ENCODE data around the gene CHCHD3. TPM values are rescaled to one million over a fixed set of nuclear protein-coding genes. Genes with fewer than 3 reads are reported as not detected.

CHCHD3 gene
- total RNA-seq, 1 experiment from 2014 or later, result 83.5 TPM

GRCh38 chr7:132797152-132797551 is 284.7 kb downstream of the CHCHD3 start:
- Histone ChIP-seq H4K20me1 (ENCODE audit: insufficient read depth, low read depth, low read length) (no peaks in the 10 kb centered on the region), H3K79me2 (ENCODE audit: low read length) (peaks cover 18% of the 10 kb centered on the region), H2AFZ (ENCODE audit: low read length) (no peak overlapping the region), H3K9ac (ENCODE audit: low read length) (no peak overlapping the region), H3K9me3 (ENCODE audit: low read length) (no peaks in the 10 kb centered on the region), H3K4me3 (ENCODE audit: low read length) (no peak overlapping the region), H3K27me3 (ENCODE audit: low read length) (no peaks in the 10 kb centered on the region), H3K36me3 (ENCODE audit: insufficient read depth, low read length) (no peaks in the 10 kb centered on the region), H3K9me2 (replicated peaks; ENCODE audit: insufficient read depth, low read length) (no peaks in the 10 kb centered on the region), H3K4me2 (ENCODE audit: low read depth, low read length, poor library complexity, severe bottlenecking) (no peak overlapping the region), H3K4me1 (ENCODE audit: low read length) (peaks cover 19% of the 10 kb centered on the region), H3K27ac (ENCODE audit: low read length) (no peak overlapping the region)
- DNase-seq, result no peak

DNA sequence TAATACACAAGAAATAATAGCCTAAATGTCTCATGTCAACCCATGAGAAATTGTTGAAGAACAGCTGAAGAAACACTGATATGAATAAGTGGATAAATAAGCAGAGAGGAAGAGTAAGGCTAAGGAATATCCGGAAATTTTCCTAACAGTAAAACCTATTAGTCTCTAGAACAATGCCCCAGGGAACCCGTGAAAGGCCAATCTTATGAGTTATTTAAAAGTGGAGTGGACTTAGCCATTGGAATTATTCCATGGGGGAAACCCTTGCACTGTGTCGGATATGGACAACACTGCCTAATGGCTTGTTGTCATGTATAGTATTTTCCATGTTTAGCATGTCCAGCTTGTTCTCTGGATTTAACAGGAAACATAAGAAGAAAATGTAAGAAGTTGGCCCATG is 288.4 kb downstream of the CHCHD3 start:
- Histone ChIP-seq H3K9ac (ENCODE audit: low read length) (no peak overlapping the region), H2AFZ (ENCODE audit: low read length) (no peak overlapping the region), H3K79me2 (ENCODE audit: low read length) (peaks cover 9% of the 10 kb centered on the region), H3K27me3 (ENCODE audit: low read length) (no peaks in the 10 kb centered on the region), H4K20me1 (ENCODE audit: insufficient read depth, low read depth, low read length) (no peaks in the 10 kb centered on the region), H3K9me2 (replicated peaks; ENCODE audit: insufficient read depth, low read length) (no peaks in the 10 kb centered on the region), H3K4me1 (ENCODE audit: low read length) (peaks cover 29% of the 10 kb centered on the region), H3K9me3 (ENCODE audit: low read length) (no peaks in the 10 kb centered on the region), H3K36me3 (ENCODE audit: insufficient read depth, low read length) (no peaks in the 10 kb centered on the region), H3K27ac (ENCODE audit: low read length) (no peak overlapping the region), H3K4me2 (ENCODE audit: low read depth, low read length, poor library complexity, severe bottlenecking) (no peak overlapping the region), H3K4me3 (ENCODE audit: low read length) (no peak overlapping the region)
- no peak for DNase-seq

- Histone ChIP-seq H4K20me1 (ENCODE audit: insufficient read depth, low read depth, low read length) (no peaks in the 10 kb centered on the region), H2AFZ (ENCODE audit: low read length) (no peak overlapping the region), H3K4me1 (ENCODE audit: low read length) (peaks cover 23% of the 10 kb centered on the region), H3K79me2 (ENCODE audit: low read length) (no peaks in the 10 kb centered on the region), H3K27me3 (ENCODE audit: low read length) (no peaks in the 10 kb centered on the region), H3K27ac (ENCODE audit: low read length) (no peak overlapping the region), H3K9me2 (replicated peaks; ENCODE audit: insufficient read depth, low read length) (no peaks in the 10 kb centered on the region), H3K9me3 (ENCODE audit: low read length) (no peaks in the 10 kb centered on the region), H3K4me2 (ENCODE audit: low read depth, low read length, poor library complexity, severe bottlenecking) (no peak overlapping the region), H3K4me3 (ENCODE audit: low read length) (no peak overlapping the region), H3K36me3 (ENCODE audit: insufficient read depth, low read length) (no peaks in the 10 kb centered on the region), H3K9ac (ENCODE audit: low read length) (no peak overlapping the region)
- no peak for DNase-seq
These were observed 290.9 kb downstream of the CHCHD3 start for GRCh38 chr7:132791036-132791435.

GRCh38 chr7:132790104-132790503 is 291.8 kb downstream of the CHCHD3 start:
- DNase-seq, result no peak
- H3K4me3 ChIP-seq (ENCODE audit: low read length), result no peak overlapping the region
- H3K9me2 ChIP-seq (replicated peaks; ENCODE audit: insufficient read depth, low read length), result no peaks in the 10 kb centered on the region
- H3K9ac ChIP-seq (ENCODE audit: low read length), result no peak overlapping the region
- no peaks in the 10 kb centered on the region for H3K27me3 ChIP-seq (ENCODE audit: low read length)
- H3K4me1 ChIP-seq (ENCODE audit: low read length), result peaks cover 23% of the 10 kb centered on the region
- H3K9me3 ChIP-seq (ENCODE audit: low read length), result no peaks in the 10 kb centered on the region
- no peak overlapping the region for H2AFZ ChIP-seq (ENCODE audit: low read length)
- H3K4me2 ChIP-seq (ENCODE audit: low read depth, low read length, poor library complexity, severe bottlenecking), result no peak overlapping the region
- H3K27ac ChIP-seq (ENCODE audit: low read length), result no peak overlapping the region
- H4K20me1 ChIP-seq (ENCODE audit: insufficient read depth, low read depth, low read length), result no peaks in the 10 kb centered on the region
- no peaks in the 10 kb centered on the region for H3K79me2 ChIP-seq (ENCODE audit: low read length)
- no peaks in the 10 kb centered on the region for H3K36me3 ChIP-seq (ENCODE audit: insufficient read depth, low read length)

DNA sequence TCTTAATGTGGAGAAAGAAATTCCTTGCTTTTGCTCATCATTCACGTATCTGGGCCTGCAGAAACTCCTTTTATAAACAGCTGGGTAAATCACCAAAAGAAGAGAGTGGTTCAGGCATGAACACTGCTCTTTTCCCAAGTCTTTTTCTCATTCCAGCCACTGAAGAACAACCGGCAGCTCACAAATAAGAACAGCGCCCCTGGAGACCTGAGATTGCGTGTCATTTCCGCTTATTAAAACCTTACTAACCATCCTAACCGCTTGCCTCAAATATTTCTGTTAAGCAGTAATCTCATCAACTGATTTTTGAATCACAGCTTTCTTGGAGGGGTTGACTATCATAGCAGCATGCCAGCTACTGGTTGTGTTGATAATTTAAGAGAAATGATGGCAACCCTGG is 292.6 kb downstream of the CHCHD3 start:
- DNase-seq, result no peak
- H3K27me3 ChIP-seq (ENCODE audit: low read length), result no peaks in the 10 kb centered on the region
- no peaks in the 10 kb centered on the region for H3K79me2 ChIP-seq (ENCODE audit: low read length)
- no peaks in the 10 kb centered on the region for H4K20me1 ChIP-seq (ENCODE audit: insufficient read depth, low read depth, low read length)
- no peaks in the 10 kb centered on the region for H3K9me2 ChIP-seq (replicated peaks; ENCODE audit: insufficient read depth, low read length)
- H3K4me2 ChIP-seq (ENCODE audit: low read depth, low read length, poor library complexity, severe bottlenecking), result no peak overlapping the region
- no peaks in the 10 kb centered on the region for H3K36me3 ChIP-seq (ENCODE audit: insufficient read depth, low read length)
- H3K4me3 ChIP-seq (ENCODE audit: low read length), result no peak overlapping the region
- peaks cover 23% of the 10 kb centered on the region for H3K4me1 ChIP-seq (ENCODE audit: low read length)
- no peaks in the 10 kb centered on the region for H3K9me3 ChIP-seq (ENCODE audit: low read length)
- no peak overlapping the region for H3K27ac ChIP-seq (ENCODE audit: low read length)
- H2AFZ ChIP-seq (ENCODE audit: low read length), result no peak overlapping the region
- no peak overlapping the region for H3K9ac ChIP-seq (ENCODE audit: low read length)

DNA sequence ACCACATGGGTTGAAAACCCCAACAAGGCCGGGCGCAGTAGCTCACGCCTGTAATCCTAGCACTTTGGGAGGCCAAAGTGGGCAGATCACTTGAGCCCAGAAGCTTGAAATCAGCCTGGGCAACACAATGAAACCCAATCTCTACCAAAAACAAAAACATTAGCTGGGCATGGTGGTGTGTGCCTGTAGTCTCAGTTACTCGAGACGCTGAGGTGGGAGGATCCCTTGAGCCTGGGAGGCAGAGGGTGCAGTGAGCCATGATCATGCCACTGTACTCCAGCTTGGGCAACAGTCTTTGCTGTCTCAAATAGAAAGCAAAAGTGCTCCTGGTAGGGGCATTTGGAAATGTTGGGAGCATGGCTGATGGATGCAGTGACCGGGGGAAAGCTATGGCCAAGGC is 296.0 kb downstream of the CHCHD3 start:
- Histone ChIP-seq H3K79me2 (ENCODE audit: low read length) (no peaks in the 10 kb centered on the region), H3K36me3 (ENCODE audit: insufficient read depth, low read length) (no peaks in the 10 kb centered on the region), H4K20me1 (ENCODE audit: insufficient read depth, low read depth, low read length) (no peaks in the 10 kb centered on the region), H3K4me3 (ENCODE audit: low read length) (no peak overlapping the region), H3K4me2 (ENCODE audit: low read depth, low read length, poor library complexity, severe bottlenecking) (no peak overlapping the region), H3K9ac (ENCODE audit: low read length) (no peak overlapping the region), H3K4me1 (ENCODE audit: low read length) (peaks cover 1% of the 10 kb centered on the region), H3K27ac (ENCODE audit: low read length) (no peak overlapping the region), H3K9me2 (replicated peaks; ENCODE audit: insufficient read depth, low read length) (no peaks in the 10 kb centered on the region), H2AFZ (ENCODE audit: low read length) (no peak overlapping the region), H3K9me3 (ENCODE audit: low read length) (no peaks in the 10 kb centered on the region), H3K27me3 (ENCODE audit: low read length) (no peaks in the 10 kb centered on the region)
- DNase-seq, result no peak

DNA sequence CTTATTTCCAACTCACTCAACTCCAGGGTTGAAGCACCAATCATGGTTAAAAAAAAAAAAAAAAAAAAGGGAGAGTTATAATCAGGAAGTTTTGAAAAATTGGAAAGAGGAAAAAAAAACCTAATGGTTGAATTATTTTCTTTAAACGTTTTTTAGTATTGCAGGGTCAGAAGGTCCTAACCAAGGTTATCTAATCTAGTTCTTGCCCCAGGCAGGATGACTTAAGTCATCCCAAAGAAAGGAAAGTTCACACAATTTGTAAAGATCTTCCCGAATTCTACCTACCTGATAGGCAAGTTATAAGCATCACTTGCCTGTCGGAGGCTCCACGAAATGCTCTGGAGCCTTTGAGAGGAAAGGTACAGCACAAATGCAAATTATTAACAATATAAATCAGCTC is 297.5 kb downstream of the CHCHD3 start:
- Histone ChIP-seq H3K9ac (ENCODE audit: low read length) (no peak overlapping the region), H3K36me3 (ENCODE audit: insufficient read depth, low read length) (no peaks in the 10 kb centered on the region), H4K20me1 (ENCODE audit: insufficient read depth, low read depth, low read length) (no peaks in the 10 kb centered on the region), H3K4me2 (ENCODE audit: low read depth, low read length, poor library complexity, severe bottlenecking) (no peak overlapping the region), H2AFZ (ENCODE audit: low read length) (no peak overlapping the region), H3K9me2 (replicated peaks; ENCODE audit: insufficient read depth, low read length) (no peaks in the 10 kb centered on the region), H3K79me2 (ENCODE audit: low read length) (no peaks in the 10 kb centered on the region), H3K27ac (ENCODE audit: low read length) (no peak overlapping the region), H3K4me3 (ENCODE audit: low read length) (no peak overlapping the region), H3K4me1 (ENCODE audit: low read length) (peaks cover 14% of the 10 kb centered on the region), H3K9me3 (ENCODE audit: low read length) (no peaks in the 10 kb centered on the region), H3K27me3 (ENCODE audit: low read length) (no peaks in the 10 kb centered on the region)
- DNase-seq, result no peak

- no peaks in the 10 kb centered on the region for H3K36me3 ChIP-seq (ENCODE audit: insufficient read depth, low read length)
- H3K4me2 ChIP-seq (ENCODE audit: low read depth, low read length, poor library complexity, severe bottlenecking), result no peak overlapping the region
- H3K79me2 ChIP-seq (ENCODE audit: low read length), result no peaks in the 10 kb centered on the region
- DNase-seq, result no peak
- H3K4me1 ChIP-seq (ENCODE audit: low read length), result peaks cover 19% of the 10 kb centered on the region
- no peaks in the 10 kb centered on the region for H3K9me2 ChIP-seq (replicated peaks; ENCODE audit: insufficient read depth, low read length)
- H2AFZ ChIP-seq (ENCODE audit: low read length), result no peak overlapping the region
- no peak overlapping the region for H3K4me3 ChIP-seq (ENCODE audit: low read length)
- no peaks in the 10 kb centered on the region for H4K20me1 ChIP-seq (ENCODE audit: insufficient read depth, low read depth, low read length)
- no peak overlapping the region for H3K9ac ChIP-seq (ENCODE audit: low read length)
- no peaks in the 10 kb centered on the region for H3K27me3 ChIP-seq (ENCODE audit: low read length)
- no peak overlapping the region for H3K27ac ChIP-seq (ENCODE audit: low read length)
- no peaks in the 10 kb centered on the region for H3K9me3 ChIP-seq (ENCODE audit: low read length)
These were observed 298.1 kb downstream of the CHCHD3 start for GRCh38 chr7:132783824-132784223.
